Neutrophil (primary cell): Measurements from ENCODE around the gene ARAP2.

Experiments used
- H3K27ac ChIP-seq: fragments of 200-600 bp; sonication (generic); 2 replicates; pipeline ENCODE4 v1.5.1; 2016; ENCODE audit warnings: mild to moderate bottlenecking, moderate library complexity
- H3K27me3 ChIP-seq: fragments of 200-600 bp; sonication (generic); 2 replicates; pipeline ENCODE4 v1.6.0; 2016; ENCODE audit warnings: mild to moderate bottlenecking
- H3K36me3 ChIP-seq: fragments of 200-600 bp; sonication (generic); 2 replicates; pipeline ENCODE4 v1.5.1; 2017
- H3K4me1 ChIP-seq, 2 experiments: fragments of 200-600 bp in 1 of 2; sonication (generic) in 1 of 2; 1 replicate in 1 of 2; 2 replicates in 1 of 2; pipeline versions ENCODE4 v1.5.1 to v1.6.1; 2013 to 2016; ENCODE audit warnings: low read depth in 1 of 2, low read length in 1 of 2, mild to moderate bottlenecking in 1 of 2, moderate library complexity in 1 of 2; ENCODE audit not compliant: control insufficient read depth in 1 of 2, insufficient read depth in 1 of 2
- H3K4me3 ChIP-seq, 2 experiments: fragments of 200-600 bp in 1 of 2; sonication (generic) in 1 of 2; 1 replicate in 1 of 2; 2 replicates in 1 of 2; pipeline ENCODE4 v1.5.1; 2013 to 2016; ENCODE audit warnings: low read depth in 1 of 2, low read length in 1 of 2, mild to moderate bottlenecking in 1 of 2, moderate library complexity in 1 of 2
- H3K9me3 ChIP-seq: fragments of 200-600 bp; sonication (generic); 2 replicates; pipeline ENCODE4 v1.5.1; 2016
- TF ChIP-seq, protein P1 (sequence below): fragments of 200-600 bp; sonication (generic); IDR thresholded peaks from 2 replicates; pipeline ENCODE4 v1.5.1; 2016; ENCODE audit warnings: antibody characterized with exemption

Gene ARAP2

DNA sequence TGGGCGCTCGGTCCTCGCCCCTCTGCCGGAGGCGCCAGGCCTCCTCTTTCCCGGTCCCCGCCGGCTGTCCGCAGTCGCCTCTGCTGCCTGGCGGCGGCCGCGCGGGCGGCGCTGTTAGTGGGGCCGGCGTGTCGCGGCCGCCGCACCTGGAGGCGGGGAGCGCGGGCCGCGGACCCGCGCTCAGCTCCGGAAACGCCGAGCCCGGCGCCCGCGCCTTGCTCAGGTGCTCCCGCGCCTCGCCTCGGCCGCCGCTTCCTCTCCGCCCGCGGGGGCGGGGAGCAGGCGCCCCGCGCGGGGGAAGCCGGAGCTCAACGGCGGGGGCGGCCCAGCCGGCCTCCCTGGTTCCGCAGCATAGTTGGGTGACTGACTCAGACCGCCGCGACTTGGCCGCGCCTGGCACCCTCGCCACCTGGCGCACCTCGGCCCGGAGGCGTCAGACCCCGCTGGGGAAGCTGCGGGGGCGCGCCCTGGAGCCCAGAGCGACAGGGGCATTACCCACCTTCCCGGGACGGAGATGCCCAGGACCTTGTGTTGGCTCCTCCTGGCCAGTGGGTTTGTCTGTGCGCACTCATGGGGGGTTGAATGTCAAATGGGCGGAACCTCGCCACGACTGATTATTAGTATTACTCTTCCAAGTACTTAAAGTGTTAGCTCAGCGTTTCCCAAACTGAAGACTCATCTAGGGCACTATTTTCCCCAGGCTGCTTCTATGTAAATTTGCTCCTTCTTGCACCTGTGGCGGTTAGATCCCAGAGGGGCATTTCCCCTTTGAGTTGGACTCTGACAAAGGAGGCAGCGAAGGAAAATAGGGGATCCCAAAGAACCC is at the start of gene ARAP2:
ARAP2 (minus strand) TSS at position 258 of the 826 bp plus-strand sequence. CDS start 15,028 bp downstream, outside the sequence.
- Histone ChIP-seq H3K36me3 (no peaks in the 10 kb centered on the region), H3K4me3 (peak within 1 kb of the TSS; percentile 88 to 91), H3K27me3 (no peaks in the 10 kb centered on the region), H3K4me1 (peaks cover 29 to 30% of the 10 kb centered on the region in 2 experiments), H3K9me3 (no peaks in the 10 kb centered on the region), H3K27ac (peak within 1 kb of the TSS; percentile 91)
- TF ChIP-seq, protein P1, sequence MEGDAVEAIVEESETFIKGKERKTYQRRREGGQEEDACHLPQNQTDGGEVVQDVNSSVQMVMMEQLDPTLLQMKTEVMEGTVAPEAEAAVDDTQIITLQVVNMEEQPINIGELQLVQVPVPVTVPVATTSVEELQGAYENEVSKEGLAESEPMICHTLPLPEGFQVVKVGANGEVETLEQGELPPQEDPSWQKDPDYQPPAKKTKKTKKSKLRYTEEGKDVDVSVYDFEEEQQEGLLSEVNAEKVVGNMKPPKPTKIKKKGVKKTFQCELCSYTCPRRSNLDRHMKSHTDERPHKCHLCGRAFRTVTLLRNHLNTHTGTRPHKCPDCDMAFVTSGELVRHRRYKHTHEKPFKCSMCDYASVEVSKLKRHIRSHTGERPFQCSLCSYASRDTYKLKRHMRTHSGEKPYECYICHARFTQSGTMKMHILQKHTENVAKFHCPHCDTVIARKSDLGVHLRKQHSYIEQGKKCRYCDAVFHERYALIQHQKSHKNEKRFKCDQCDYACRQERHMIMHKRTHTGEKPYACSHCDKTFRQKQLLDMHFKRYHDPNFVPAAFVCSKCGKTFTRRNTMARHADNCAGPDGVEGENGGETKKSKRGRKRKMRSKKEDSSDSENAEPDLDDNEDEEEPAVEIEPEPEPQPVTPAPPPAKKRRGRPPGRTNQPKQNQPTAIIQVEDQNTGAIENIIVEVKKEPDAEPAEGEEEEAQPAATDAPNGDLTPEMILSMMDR: no peak

DNA sequence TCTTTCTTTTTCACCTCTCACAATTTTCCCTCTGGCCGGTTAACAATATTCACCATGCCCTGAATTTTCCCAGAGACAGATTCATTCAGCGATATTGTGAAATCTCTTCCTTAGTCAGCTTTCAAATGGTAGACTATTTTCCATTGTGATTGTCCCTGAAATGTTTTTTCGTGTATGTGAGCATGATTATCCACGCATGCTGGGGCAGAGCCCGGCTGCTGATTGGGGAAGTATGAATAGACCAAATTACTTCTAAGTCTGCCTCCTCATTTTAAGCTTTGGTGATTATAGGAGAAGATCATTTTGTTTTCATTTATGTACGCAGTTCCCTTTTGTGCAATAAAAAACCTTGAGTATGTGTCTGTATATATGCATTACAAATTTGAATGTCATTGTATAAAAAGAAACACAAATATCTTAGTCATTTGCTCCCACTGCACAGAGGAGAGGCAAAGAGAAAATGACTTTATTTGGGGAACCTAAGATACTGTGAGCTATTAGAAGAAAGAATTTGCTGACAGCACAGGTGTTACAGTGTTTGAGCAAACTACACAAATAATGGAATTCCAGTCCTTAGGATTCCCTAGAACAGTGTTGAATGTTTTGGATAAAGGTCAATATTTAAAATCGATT is 48.4 kb upstream of the ARAP2 start:
- Histone ChIP-seq H3K4me3 (no peak overlapping the region), H3K9me3 (no peaks in the 10 kb centered on the region), H3K27me3 (no peaks in the 10 kb centered on the region), H3K27ac (no peak overlapping the region), H3K36me3 (no peaks in the 10 kb centered on the region), H3K4me1 (no peaks in the 10 kb centered on the region)
- TF ChIP-seq, protein P1: no peak

DNA sequence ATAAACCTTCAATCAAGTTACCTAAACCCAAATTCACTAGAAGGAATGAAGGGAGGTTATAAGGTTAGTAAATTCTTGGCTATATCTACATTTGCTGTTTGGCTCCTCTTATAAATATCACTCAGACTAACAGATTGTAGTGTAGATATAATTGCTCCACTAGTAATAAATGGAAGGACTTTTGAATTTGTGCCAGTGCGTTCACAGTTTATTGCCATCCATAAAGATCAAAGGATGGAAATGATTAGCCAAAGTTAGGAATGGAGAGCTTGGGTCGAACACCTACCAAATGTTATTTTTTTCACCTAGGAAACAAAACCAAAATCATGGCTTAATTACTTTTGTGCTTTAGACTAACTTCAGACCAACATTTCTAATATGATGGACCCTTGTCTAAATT is 46.3 kb upstream of the ARAP2 start:
- H3K9me3 ChIP-seq: no peaks in the 10 kb centered on the region
- no peak overlapping the region for H3K27ac ChIP-seq
- no peaks in the 10 kb centered on the region for H3K27me3 ChIP-seq
- no peaks in the 10 kb centered on the region for H3K36me3 ChIP-seq
- no peak overlapping the region for H3K4me3 ChIP-seq
- TF ChIP-seq, protein P1: no peak
- peaks cover 3 to 9% of the 10 kb centered on the region in 2 experiments for H3K4me1 ChIP-seq

DNA sequence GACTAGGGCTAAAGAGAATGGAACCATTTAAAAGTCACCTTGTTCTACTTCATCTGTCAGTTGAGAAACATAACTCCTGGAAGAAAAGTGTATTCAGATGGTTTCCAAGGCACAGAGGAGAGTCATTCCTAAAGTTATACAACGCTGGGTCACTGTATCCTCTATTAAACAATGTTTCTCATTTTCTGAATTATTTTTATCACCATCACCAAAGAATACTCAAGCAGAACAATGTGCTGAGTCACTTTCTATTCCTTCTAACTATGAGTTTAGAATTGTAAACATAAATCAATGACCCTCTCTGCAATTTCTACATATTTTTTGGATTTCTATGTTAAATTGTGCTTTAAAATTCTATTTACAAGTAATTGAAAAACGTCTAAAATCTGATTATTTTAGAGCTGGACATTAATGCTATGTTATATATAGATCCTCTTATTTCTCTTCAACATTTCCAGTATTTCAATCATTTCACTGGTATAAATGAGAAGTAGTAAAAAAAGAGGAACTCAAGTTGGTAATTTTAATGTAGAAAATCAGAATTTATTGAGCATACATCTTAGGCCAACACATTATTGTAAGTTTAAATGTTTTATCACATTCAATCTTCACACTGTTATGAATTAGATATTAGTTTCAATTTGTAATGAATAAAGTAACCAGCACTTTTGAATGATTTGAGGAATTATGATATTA is 44.6 kb upstream of the ARAP2 start:
- Histone ChIP-seq H3K36me3 (no peaks in the 10 kb centered on the region), H3K4me3 (no peak overlapping the region), H3K9me3 (no peaks in the 10 kb centered on the region), H3K27me3 (no peaks in the 10 kb centered on the region), H3K4me1 (peaks cover 3 to 9% of the 10 kb centered on the region in 2 experiments), H3K27ac (no peak overlapping the region)
- TF ChIP-seq, protein P1: no peak

DNA sequence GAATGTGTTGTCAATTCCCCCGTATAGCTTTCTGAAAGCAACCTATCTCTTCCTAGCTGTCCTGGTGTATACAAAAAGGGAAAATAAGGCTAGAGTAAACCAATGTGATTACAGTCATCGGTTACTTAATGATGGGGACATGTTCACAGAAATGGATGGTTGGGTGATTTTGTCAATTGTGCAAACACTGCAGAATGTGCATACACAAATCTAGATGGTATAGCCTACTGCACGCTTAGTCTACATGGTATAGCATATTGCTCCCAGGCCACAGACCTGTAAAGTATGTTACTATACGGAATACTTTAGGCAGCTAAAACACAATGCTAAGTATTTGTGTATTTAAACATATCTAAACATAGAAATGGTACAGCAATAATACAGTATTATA is 42.2 kb upstream of the ARAP2 start:
- TF ChIP-seq, protein P1: no peak
- Histone ChIP-seq H3K9me3 (no peaks in the 10 kb centered on the region), H3K27me3 (no peaks in the 10 kb centered on the region), H3K4me1 (peaks cover 3 to 9% of the 10 kb centered on the region in 2 experiments), H3K27ac (peak overlapping the region; percentile 53), H3K4me3 (no peak overlapping the region), H3K36me3 (no peaks in the 10 kb centered on the region)
